ENCODE data around the gene ADGRF5.
"Not testable (repeated sequence)": the region's sequence is repeated elsewhere in the genome, so short reads cannot be mapped to it uniquely, and the experiment has no call there.

The ADGRF5 gene

DNA sequence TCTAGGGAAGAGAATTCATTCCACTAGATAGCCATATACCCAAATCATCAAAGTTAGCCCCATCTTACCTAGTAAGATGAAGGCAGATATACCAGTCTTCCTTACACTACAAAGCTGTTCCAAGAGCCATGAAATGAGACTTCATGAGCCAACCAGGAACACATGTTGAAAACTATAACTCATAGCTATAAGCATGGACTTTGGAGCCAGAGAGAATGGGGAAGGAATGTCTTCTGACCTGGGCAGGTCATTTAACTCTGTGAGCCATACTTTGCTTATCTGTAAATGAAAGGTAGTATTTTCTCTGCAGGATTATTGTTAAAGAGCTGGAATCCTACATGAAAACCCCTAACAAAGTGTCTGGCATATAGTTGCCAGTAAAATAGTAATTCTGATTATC lies 27.3 kb downstream of the ADGRF5 start:
- DNase-seq (ENCODE audit: low read depth in 2 of 2): no peak

DNA sequence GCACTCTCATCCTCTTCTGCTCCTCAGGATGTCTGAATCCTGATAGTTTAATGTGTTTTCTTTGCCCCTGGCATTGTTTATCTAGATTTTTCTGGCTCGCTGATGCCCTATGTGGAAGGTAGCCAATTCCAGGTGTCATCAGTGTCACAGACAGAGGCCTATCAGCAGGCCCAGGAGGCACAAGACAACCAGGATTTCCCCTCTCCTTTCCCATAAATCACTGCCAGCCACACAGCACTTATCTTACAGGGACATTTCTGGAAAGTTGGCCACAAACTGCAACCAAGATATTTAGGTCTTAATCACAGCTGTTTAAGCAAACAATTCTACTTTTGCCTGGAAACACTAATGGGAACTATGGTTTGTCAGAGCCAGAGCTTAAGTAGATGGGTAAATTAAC lies 28.1 kb downstream of the ADGRF5 start:
- no peak for DNase-seq (ENCODE audit: low read depth in 2 of 2)

DNA sequence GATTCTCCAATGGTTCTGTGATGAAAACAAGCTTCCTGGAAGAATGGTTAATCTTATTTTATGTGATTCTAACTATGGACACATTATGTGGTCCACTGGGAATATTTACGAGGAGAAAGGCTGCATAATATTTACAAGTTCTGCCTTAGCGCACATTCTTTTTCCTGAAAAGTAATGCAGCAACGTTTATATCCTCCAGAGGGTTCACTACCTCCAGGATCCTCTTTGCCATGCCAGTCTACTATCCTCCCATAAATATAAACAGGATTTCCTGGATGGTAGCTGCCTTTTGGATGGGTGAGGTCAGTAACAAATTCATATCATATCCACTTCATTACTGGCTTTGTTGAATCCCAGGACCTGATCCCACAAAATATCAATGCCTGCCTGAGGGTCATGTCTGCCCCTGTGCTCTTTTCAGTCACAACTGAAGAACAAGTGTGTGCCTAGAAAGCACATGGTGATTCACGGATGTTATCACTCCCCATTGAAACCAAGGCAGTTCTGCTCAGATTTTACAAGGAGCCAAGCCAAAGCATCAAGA lies 30.4 kb downstream of the ADGRF5 start:
- DNase-seq (ENCODE audit: low read depth in 2 of 2): no peak

DNA sequence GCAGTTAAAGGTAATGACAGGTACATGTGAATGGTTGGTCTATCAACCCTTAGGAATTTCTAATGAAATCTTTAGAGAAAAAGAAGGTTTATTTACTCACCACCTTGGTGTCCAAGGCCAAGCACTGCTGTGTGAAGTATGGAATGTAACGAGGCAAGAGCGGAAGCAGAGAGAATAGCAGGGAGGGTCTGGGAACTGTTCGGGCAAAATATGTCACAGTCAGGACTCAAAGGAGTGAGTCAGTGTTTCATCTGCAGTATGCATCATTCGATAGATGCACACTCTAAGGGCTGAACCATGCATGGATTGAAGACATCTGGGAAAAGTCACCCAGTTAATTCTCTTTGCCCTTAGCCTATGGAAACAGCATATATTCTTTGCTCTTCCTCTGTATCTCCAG lies 33.2 kb downstream of the ADGRF5 start:
- DNase-seq (ENCODE audit: low read depth in 2 of 2): no peak

DNA sequence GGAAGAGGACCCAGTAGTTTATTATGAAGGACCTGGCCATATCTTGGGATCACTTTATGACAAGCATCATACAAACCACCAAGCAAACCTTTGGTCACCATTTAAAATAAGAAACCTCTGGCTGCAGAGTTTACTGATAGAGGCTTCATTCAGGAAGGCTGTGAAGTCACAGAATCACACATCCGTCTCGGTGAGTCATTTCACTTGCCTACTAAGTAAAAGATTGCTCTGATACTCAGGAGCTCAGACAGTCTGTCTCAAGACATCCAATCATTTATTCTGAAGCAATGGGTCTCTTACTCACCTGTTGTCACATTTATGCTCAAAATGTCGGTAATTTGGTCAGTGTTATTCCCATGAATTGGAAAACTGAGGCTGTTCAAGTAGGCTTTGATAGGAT lies 33.7 kb downstream of the ADGRF5 start:
- no peak for DNase-seq (ENCODE audit: low read depth in 2 of 2)

DNA sequence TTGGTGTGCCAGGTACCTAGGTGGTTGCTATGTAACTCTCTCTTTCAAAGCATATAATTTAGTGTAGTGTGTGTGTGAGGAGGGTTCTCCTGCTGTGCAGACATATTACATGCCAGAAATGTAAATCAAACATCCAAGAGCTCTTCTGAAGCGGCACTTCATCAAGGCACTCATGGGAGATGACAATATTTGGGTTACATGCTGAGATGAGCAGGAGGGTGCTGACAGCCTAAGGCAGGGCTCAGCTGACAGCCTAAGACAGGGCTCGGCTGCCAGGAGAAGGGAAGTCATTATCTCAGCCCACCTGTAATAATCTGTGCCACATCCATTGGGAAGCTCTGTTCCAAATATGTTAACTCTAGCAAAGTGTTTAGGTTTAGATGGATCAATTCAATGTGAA lies 39.1 kb downstream of the ADGRF5 start:
- DNase-seq (ENCODE audit: low read depth in 2 of 2): no peak

DNA sequence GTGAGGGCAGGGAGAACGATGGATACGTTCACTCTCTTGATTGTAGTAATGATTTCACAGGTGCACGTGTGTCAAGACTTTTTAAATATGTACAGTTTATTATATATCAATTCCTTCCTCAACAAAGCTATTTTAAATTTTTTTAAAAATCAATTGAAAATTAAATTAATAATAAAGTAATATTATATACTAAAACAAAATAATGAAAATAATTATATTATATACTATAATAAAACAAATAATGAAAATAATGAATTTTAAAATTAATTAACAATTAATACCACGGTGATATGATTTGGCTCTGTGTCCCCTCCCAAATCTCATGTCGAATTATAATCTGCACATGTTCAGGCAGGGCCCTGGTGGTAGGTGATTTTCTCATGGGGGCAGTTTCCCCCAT lies 42.7 kb downstream of the ADGRF5 start:
- no peak for DNase-seq (ENCODE audit: low read depth in 2 of 2)

DNA sequence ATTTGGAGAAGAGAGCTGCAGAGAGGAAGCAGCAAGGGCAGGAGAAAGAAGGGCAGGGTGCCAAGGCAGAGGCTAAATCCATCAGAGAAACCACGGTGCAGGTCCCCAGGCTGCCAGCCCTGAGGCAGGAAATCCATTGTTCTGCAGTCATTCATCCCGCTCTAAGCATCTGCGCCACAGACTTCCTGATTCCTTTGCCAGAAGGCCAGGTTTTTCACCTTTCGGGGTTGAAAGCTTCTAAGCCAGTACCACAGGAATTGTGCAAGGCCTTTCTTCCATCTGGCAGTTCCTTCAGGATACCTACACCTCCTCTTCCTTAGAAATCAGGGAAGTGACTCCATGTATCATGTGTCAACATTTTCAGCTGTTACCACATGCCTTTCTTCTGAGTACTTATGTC lies 45.6 kb downstream of the ADGRF5 start:
- no peak for DNase-seq (ENCODE audit: low read depth in 2 of 2)

DNA sequence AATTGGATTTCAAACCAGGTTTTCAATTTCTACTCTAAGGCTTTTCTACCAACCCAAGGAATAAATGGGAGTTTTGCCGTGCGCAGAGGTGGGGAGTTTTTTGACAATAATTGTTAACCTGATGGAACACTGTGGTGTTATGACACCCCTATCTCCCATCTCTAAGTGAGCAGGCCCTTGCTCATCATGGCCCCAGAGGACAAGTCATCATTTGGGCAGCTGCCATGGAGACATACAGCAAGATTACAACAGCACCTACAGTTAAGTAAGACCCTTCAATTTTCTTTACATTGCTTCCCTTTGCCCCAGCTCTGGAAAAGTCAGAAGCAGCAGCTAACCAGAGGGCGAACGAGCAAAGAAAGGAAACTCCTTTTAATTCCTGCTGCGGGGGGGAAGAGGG lies 54.3 kb downstream of the ADGRF5 start:
- DNase-seq (ENCODE audit: low read depth in 2 of 2): no peak

DNA sequence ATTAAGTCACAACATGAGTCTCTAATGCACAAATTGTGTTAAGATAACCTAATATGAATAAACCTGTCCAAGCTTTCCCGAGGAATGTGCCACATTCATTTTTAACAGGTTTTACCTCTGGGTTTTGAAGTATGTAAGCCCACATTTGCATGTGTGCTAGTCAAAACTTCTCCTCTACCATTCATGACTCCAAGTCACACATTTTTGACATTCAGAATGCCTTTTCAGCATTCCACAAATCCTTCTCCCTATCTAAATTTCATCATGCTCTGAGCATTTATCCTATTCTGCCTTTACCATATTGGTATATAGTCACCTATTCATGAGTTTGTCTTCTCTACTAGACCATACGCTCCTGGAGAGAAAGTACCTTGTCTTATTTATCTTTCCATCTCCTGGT lies 56.5 kb downstream of the ADGRF5 start:
- no peak for DNase-seq (ENCODE audit: low read depth in 2 of 2)

DNA sequence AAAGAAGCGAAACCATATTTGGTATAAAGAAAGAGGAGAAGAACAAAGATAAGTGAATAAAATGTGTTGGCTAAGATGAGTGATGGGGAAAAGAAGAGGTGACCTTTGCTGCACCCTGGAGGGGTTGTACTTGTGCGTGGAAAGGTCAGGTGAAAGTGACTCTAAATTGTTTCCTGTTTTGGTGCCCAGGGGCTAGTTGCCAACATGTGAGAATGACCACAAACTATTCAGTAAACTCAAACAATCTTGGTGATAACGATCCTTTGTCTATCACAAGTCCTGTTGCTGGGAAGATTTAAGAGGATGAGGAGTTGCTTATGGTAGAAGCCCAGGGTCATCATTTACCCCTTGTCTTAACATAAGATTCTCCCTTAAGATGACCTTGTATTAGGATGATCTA lies 57.9 kb downstream of the ADGRF5 start:
- no peak for DNase-seq (ENCODE audit: low read depth in 2 of 2)

DNA sequence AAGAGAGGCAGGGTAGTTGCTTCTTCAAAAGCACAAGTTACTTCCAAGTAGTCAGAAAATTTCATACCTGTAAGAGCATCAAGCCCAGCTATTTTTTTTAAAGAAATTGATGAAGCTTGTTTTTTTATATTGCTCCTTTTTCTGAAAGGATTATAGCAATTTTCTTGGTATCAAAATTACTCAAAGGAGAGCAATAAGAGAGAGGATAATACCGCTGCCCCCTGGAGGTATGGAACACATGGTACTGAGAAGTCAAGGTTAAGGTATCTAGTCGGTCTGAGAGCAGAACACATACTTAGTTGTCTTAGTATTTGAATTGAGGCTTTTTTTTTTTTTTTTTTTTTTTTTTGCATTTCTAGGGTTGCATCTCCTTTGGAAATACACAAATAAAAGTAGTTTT lies 59.4 kb downstream of the ADGRF5 start:
- DNase-seq (ENCODE audit: low read depth in 2 of 2): no peak

DNA sequence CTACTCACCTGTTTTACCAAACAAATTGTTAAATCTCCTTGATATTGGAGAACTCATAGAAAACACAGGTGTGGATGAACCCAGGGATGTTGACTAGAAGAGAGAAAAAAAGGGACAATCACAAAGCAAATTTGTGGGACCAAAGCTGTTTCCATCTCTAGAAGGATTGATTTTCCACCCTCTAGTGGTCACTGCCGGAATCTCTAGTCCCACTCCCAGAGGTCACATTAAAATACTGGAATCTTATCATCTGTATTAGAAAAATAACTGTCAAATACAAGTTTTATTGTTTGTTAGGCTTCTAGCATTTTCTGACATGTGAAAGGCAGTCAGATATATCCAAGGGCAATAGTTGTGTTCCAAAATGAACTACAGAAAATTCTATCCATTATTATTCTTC lies 65.8 kb downstream of the ADGRF5 start:
- DNase-seq (ENCODE audit: low read depth in 2 of 2): not testable (repeated sequence)

DNA sequence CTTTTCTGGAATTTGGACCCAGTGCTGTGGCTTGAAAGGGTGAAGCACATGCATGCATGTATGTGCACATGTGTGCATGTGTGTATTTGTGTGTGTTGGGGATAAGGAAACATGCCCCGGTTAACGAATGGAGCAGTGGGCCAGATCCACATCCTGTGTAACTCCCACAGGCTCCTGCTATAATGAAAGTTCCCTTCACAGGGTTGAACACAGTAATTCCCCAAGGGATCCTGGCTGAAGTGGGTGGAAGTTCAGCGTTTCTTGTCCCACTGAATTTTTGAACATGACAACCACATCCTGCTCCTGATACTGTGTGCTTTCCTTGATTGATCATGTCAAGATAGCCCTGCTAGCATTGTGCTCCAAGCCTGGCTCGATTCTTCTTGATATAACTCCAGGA lies 70.2 kb downstream of the ADGRF5 start:
- DNase-seq (ENCODE audit: low read depth in 2 of 2): not testable (repeated sequence)

DNA sequence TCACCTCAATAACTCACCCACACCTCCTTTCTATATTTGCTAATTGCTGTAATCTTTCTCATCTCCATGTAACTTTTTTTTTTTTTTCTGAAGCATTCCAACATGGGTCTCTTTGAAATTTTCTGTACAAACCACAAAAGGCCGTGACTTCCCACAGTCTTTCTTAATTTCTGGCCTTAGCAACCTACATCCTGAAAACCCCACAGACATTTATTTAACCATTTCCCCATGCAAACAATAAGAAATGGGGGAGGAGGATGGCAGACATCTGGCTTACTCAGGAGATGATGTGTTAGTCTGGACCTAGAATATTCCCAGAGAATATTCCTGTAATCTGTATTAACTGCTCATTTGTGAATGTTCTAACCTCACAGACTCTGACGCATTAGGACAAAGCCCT lies 70.9 kb downstream of the ADGRF5 start:
- no peak for DNase-seq (ENCODE audit: low read depth in 2 of 2)

DNA sequence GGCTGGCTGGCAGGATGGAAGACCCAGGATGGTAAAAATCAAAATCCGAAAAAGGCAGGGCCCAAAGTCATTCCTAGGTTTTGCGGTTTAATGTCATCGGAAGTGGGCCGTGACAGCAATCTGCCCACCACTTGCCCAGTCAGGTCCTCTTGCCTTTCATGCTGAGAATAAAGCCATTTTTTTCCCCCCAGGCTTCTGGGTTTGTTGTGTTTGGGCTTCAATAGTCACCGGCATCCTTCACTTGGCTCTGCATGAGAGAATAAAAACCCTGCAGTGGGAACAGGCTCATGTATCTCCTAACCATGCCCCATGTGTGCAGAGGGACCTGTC lies 72.4 kb downstream of the ADGRF5 start:
- DNase-seq (ENCODE audit: low read depth in 2 of 2): no peak

DNA sequence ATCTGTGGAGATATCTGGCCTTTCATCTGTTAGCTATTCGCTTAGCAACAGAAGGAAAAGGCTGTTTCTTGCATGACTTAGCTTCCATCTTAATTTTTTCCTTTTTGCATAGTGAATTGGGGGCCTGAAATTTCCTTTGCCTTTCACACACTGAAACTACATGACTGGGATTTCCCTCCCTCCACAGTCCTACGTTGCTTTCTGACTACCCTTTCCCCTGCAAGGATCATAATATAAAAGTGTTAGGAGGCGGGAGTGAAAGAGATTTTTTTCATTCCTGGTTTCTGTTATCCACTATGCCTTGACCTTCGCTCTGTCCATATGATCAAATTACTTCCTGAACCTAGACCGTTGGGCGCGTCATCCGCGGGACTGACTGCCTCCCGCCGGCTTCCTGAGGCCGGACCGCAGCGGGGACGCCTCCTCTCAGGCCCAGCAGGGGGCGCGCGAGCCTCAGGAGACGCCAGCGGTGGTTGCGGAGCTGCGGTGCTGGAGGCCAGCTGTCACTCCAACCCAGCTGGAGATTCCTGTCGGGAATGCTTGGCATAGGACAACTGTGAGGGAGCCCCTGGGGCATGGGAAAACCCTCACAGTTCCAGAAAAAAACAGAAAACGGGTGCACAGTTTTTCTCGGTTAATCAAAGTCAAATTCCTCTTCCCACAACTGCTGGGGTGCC lies 72.9 kb downstream of the ADGRF5 start:
- DNase-seq (ENCODE audit: low read depth in 2 of 2): peak; percentile 10 to 14

DNA sequence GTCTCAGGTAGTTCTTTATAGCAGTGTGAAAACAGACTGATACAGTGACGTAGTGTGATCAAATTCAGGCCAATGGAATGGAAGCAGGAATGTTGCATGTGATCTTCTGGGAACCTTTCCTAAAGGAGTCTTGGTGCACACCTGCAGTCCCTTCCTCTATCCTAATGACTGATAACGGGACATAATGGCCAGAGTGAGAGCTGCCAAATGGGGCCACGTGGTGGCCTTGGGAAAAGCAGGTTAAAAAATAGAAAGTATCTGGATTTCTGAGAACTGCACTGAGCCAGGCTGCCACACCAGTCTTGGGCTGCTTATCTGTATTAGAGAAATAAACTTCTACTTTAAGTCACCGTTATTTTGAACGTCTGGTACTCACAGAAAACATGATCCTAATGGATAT lies 76.6 kb downstream of the ADGRF5 start:
- no peak for DNase-seq (ENCODE audit: low read depth in 2 of 2)

DNA sequence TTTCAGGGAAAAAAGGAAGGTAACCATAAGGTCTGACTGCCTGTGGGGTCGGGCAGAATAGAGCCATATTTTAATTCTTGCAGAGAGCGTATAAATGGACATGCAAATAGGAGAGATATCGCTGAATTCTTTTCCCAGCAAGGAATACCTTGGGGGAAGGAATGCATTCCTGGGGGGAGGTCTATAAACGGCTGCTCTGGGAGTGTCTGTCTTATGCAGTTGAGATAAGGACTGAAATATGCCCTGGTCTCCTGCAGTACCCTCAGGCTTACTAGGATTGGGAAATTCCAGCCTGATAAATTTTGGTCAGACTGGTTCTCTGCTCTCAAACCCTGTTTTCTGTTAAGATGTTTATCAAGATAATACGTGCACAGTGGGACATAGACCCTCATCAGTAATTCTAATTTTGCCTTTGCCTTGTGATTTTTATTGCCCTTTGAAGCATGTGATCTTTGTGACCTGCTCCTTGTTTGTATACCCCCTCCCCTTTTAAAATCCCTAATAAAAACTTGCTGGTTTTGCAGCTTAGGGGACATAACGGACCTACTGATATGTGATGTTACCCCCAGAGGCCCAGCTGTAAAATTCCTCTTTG lies 79.4 kb downstream of the ADGRF5 start:
- not testable (repeated sequence) for DNase-seq (ENCODE audit: low read depth in 2 of 2)

DNA sequence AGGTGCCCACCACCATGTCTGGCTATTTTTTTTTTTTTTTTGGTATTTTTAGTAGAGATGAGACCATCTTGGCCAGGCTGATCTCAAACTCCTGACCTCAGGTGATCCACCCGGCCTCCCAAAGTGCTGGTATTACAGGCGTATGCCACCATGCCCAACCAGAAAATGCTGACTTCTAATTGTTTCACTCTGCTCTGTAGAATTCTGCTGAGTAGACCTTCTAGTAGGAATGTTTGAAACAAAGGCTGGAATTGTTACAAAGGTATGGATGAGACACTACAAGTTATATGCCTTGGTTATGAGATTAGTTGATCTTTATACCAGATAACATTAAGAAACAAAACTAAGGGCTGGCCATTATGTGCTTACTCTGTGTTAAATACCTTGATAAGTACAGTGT lies 83.7 kb downstream of the ADGRF5 start:
- DNase-seq (ENCODE audit: low read depth in 2 of 2): no peak

DNA sequence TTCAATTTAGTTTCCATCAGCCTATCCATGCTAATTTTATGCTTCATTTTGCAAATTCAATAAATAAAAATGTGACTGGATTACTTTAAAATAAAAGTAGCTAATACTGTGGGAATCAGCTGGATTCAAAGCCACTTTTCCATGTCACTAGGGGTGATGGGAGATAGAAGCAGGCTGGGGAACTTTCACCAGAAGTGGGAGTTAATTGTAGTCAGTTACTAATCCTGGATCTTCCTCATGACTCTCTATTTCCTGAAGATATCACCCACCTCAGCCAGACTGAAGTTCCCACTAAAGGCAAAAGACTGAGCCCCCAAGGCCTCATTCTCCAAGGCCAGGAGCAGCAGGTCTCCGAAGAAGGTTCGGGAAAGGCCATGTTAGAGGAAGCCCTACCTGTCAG lies 86.7 kb downstream of the ADGRF5 start:
- not testable (repeated sequence) for DNase-seq (ENCODE audit: low read depth in 2 of 2)

DNA sequence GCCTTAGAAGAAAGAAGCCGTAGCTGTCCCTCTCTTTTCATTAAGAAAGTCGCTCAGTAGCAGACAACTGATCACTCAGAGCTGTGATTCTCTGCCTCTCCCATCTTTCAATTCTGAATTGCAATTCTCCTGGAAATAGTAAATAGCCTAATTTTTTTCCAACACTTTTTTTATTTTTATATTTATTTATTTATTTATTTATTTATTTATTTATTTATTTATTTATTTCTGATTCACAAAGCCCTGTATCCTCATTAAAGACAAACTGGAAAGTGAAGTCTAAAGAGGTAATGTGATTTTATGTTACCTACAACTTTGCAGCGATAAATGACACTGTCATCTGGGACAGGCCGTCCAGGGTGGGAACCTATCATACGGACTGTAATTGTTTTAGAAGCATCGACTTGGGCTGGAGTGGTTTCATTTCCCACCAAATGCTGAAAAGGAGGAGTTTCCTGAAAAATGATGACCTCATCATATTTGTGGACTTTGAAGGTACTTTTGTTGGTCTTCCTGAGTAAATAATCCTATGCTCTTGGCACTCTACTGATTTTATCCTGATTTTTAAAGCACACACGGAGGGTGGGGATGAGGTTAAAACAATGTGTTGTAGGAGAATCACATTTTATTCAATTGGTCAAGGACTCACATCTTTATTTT lies 87.4 kb downstream of the ADGRF5 start:
- not testable (repeated sequence) for DNase-seq (ENCODE audit: low read depth in 2 of 2)

DNA sequence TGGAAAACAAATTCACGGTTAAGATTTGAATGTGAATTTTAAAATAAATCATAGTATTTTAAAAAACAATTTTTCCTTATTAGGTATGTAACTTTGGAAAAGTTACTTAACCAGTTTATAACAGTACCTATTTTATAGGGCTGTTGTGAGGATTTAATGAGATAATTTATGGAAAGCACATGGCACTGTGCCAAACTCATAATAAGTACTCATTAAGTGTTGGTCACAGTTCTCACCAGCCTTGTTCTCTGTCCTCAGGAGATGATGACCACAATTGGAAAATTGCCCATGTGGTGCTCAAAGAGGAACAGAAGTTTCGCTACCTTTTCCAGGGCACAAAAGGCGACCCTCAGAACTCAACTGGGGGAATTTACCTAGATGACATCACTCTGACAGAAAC lies 88.9 kb downstream of the ADGRF5 start:
- DNase-seq (ENCODE audit: low read depth in 2 of 2): no peak

Data from stimulated activated CD8-positive, alpha-beta memory T cell treated with anti-CD3 and anti-CD28 coated beads, Interleukin-2, amount 100 ng/mL, for 1 hour (primary cell).